Thyroid gland (tissue), 4 donors: ENCODE data around the gene AXDND1. TPM values are rescaled to one million over a fixed set of nuclear protein-coding genes. Genes with fewer than 3 reads are reported as not detected.
A peak's percentile ranks its signal among the peaks of the same experiment; 100 is the strongest.

ENCODE experiments used
- DNase-seq, 2 donors: peaks; one replicate each; pipeline ENCODE4 v3.0.0-alpha.2; 2019
- H3K27ac ChIP-seq, 3 donors: fragments of 200-600 bp; sonication (generic); 1 replicate in 2 of 3; 2 replicates in 1 of 3; pipeline ENCODE4 v1.5.1; 2016 to 2019; ENCODE audit warnings: mild to moderate bottlenecking in 1 of 3, moderate library complexity in 1 of 3
- H3K27me3 ChIP-seq: fragments of 200-600 bp; sonication (generic); one replicate; pipeline ENCODE4 v1.5.1; 2019
- H3K36me3 ChIP-seq, 2 donors: fragments of 200-600 bp; sonication (generic); one replicate each; pipeline ENCODE4 v1.5.1; 2016 to 2019
- H3K4me1 ChIP-seq, 2 donors: fragments of 200-600 bp; sonication (generic); one replicate each; pipeline ENCODE4 v1.5.1; 2017 to 2019
- H3K4me3 ChIP-seq, 3 donors: fragments of 200-600 bp; sonication (generic); replicated peaks in 1 of 3; 1 replicate in 2 of 3; 2 replicates in 1 of 3; pipeline ENCODE4 v1.5.1; 2016; ENCODE audit warnings: mild to moderate bottlenecking in 1 of 3
- H3K9me3 ChIP-seq: fragments of 200-600 bp; sonication (generic); one replicate; pipeline ENCODE4 v1.5.1; 2017
- CTCF ChIP-seq, 6 experiments: fragments of 200-600 bp in 3 of 6; fragments of 450-650 bp in 3 of 6; sonication (generic) in 3 of 6; IDR thresholded peaks; one replicate each; pipeline ENCODE4 v1.5.1; 2016 to 2019; ENCODE audit warnings: antibody characterized with exemption in 6 of 6, mild to moderate bottlenecking in 2 of 6, inconsistent platforms in 1 of 6, moderate library complexity in 1 of 6
- POLR2A ChIP-seq, 2 donors: fragments of 450-650 bp; IDR thresholded peaks; one replicate each; pipeline ENCODE4 v1.6.1; 2017; ENCODE audit warnings: antibody characterized with exemption in 2 of 2, mild to moderate bottlenecking in 2 of 2, moderate library complexity in 1 of 2
- WGBS, 2 donors: methylation state at CpG; one replicate each; pipeline ENCODE4 v1.1.5; 2017; 5-methylcytosine and 5-hydroxymethylcytosine counted together
- intact Hi-C: fragments of 100-400 bp; cut with DNase I; formaldehyde crosslinking; loops from one replicate; pipeline ENCODE4 v1.15.1; 2023
- total RNA-seq, 4 donors: library from RNA; depleted of rRNA; stranded (reverse); fragments of >200 nt; gene quantifications; one replicate each; pipeline ENCODE4 v1.2.3, GENCODE V29; 2016

Gene AXDND1
- total RNA-seq, 4 donors from 2014 or later = 0.27 to 4.0 (median 2.1) TPM

DNA sequence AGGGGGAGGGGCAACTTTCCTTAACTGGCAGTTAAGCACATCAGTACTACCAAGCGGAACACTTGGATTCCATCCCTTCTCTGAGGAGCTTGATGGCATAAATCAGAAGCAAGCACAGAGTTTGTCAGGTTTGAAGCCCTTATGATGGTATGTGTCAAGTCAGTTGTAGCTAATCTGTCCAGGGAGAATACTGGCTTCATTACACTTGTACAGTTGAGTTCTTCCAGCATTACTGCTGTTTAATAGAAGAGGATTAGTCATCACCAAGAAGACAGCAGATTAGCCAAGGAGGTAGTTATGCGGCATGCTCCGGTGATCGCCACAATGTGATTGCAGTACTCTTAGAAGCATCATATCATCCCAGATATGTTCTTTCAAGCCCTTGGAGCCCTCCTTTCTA, 223.7 kb downstream of the AXDND1 start:
- no peaks in the 10 kb centered on the region for H3K9me3 ChIP-seq
- H3K36me3 ChIP-seq = no peaks in the 10 kb centered on the region
- intact Hi-C loops = no loop called here

DNA sequence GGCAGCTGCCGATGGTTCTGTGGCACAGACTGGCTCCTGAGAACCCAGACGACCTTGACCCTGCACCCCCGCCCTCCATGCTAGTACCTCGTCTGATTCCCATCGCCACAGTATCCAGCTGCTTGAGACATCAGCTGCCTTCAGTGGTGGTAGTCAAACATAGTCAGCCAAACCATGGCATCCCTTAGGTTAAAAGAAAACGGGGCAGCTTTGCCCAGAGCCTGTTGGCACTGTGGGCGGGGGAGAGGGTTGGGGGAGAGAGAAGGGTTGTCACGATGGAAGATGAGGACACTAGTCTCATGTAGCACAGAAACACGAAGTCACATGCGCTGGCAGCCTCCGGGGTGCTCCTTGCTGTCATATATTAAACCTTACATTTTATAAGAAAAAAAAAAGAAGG, 224.9 kb downstream of the AXDND1 start:
- no peak overlapping the region for H3K4me3 ChIP-seq
- intact Hi-C loops = no loop called here
- no peak for DNase-seq
- 91 to 92% methylated on average over 11 of the region's 11 CpGs for WGBS, 2 donors
- H3K27ac ChIP-seq = no peak overlapping the region
- H3K27me3 ChIP-seq = no peaks in the 10 kb centered on the region
- TF ChIP-seq POLR2A (IDR thresholded peaks at IDR 0.05) (no peak), CTCF (IDR thresholded peaks at IDR 0.05) (no peak)
- H3K4me1 ChIP-seq = peaks cover 4 to 9% of the 10 kb centered on the region in 2 donors
- no peaks in the 10 kb centered on the region for H3K36me3 ChIP-seq
- no peaks in the 10 kb centered on the region for H3K9me3 ChIP-seq

More for the DNA sequence above, 223.7 kb downstream of the AXDND1 start:
- H3K4me1 ChIP-seq = peaks cover 4 to 9% of the 10 kb centered on the region in 2 donors
- H3K27me3 ChIP-seq = no peaks in the 10 kb centered on the region
- H3K27ac ChIP-seq = no peak overlapping the region
- WGBS, 2 donors = 81 to 93% methylated on average over 4 of the region's 4 CpGs
- TF ChIP-seq POLR2A (IDR thresholded peaks at IDR 0.05) = no peak
- no peak for TF ChIP-seq CTCF (IDR thresholded peaks at IDR 0.05)
- no peak for DNase-seq
- no peak overlapping the region for H3K4me3 ChIP-seq

DNA sequence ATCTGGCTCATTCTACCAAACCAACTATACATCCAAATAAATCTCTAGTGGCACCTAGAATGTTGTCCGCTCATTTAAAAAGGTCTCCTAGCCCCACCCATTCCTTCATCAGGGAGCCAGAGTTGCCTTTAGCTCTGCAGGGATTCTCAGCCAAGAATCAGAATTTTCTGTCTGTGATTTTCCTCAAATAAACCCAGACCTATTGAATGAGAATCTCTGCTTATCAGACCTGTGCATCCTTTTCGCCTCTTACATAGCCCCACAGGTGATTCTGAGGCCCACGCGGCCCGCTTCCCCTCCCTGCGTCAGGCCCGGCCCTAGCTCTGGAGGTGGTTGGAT, 225.5 kb downstream of the AXDND1 start:
- Histone ChIP-seq H3K9me3 (no peaks in the 10 kb centered on the region), H3K4me1 (peaks cover 4 to 9% of the 10 kb centered on the region in 2 donors), H3K27ac (no peak overlapping the region), H3K36me3 (no peaks in the 10 kb centered on the region), H3K4me3 (no peak overlapping the region), H3K27me3 (no peaks in the 10 kb centered on the region)
- intact Hi-C loops = no loop called here
- WGBS, 2 donors = 31 to 35% methylated on average over 6 to 7 of the region's 7 CpGs
- TF ChIP-seq POLR2A (IDR thresholded peaks at IDR 0.05) = no peak
- TF ChIP-seq CTCF (IDR thresholded peaks at IDR 0.05) = no peak
- no peak for DNase-seq

DNA sequence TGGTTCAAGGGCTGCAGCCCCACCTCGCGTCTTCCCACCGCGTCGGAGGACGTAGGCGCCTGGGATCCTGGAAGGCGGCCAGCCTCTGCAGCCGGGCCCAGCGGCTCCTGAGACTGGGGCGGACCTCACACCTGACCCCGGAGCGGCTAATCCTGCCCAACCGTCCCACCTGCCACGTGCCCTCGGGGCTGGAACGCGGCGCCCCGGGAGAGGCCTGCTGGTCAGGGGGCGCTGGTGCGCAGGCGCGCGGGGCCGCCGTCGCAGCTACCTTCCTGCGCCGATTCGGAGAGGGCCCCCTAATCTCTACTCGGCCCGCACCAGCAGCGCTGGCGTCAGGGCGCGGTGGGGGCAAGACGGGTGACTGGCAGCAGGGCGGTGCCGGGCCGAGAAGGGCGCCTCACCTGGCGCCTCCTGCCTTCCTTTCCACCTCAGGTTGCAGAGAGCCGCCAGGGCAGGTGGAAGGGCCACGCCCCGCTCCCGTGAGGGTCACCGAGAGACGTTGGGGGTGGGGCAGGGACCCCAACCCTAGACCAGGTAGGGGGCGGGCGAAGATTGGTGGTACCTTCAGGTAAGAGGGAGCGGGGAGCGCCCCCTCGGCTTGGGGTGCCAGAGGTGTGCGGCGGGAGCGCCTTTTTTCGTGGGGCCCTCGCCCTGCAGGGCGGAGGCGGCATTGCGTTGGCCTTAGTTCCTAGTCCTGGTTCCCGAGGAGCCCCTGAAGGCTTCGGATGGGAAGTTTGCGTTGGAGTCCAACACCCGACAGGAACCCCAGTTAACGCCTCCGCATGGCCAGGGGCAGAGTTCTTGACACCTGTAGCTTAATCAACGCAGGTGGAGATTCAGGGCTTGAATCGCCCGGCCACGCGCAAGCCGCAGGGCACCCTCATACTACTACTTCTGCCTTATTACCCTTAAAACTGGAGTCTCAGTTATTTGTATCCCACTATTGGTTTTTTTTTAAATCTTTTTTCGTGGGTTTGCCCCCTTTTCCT, 226.1 kb downstream of the AXDND1 start, which contains the start of gene TDRD5:
Gene TDRD5, plus strand, starts transcription at position 241 of the 989 bp plus-strand sequence. CDS start 784 bp downstream, outside the sequence.
- H3K27ac ChIP-seq = no peak within 1 kb of the TSS
- H3K27me3 ChIP-seq = no peaks in the 10 kb centered on the region
- WGBS, 2 donors = 36 to 47% methylated on average over 22 to 31 of the region's 75 CpGs
- H3K4me1 ChIP-seq = peaks cover 4 to 9% of the 10 kb centered on the region in 2 donors
- no peaks in the 10 kb centered on the region for H3K36me3 ChIP-seq
- intact Hi-C loops = no loop called here
- TF ChIP-seq CTCF (IDR thresholded peaks at IDR 0.05) (no peak), POLR2A (IDR thresholded peaks at IDR 0.05) (no peak)
- H3K9me3 ChIP-seq = no peaks in the 10 kb centered on the region
- H3K4me3 ChIP-seq = no peak within 1 kb of the TSS
- DNase-seq = peak; percentile 82 to 84

DNA sequence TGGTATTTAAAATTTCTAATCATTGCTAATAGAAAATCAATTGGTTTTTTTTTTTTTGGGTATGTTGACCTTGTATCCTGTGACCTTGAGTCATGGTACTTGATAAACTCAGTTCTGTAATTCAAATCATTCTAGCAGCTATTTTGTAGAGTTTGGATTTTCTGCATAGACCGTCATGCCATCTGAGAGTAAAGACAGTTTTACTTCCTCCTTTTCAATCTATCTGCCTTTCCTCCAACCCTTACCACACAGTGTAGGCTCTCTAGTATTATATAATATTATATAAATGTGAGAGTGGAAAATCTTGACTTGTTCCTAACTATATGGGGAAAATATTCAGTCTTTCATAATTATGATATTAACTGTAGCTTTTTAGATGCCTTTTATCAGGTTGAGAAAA, 232.9 kb downstream of the AXDND1 start:
- H3K4me1 ChIP-seq = no peaks in the 10 kb centered on the region
- no peaks in the 10 kb centered on the region for H3K9me3 ChIP-seq
- H3K36me3 ChIP-seq = no peaks in the 10 kb centered on the region
- no peak for DNase-seq
- no peak overlapping the region for H3K27ac ChIP-seq
- no peaks in the 10 kb centered on the region for H3K27me3 ChIP-seq
- H3K4me3 ChIP-seq = no peak overlapping the region
- intact Hi-C loops = no loop called here
- WGBS, 2 donors = 90 to 91% methylated on average over 1 of the region's 1 CpG
- no peak for TF ChIP-seq POLR2A (IDR thresholded peaks at IDR 0.05)
- TF ChIP-seq CTCF (IDR thresholded peaks at IDR 0.05) = no peak
